NCI-H2081 (cell line): ENCODE measurements around the gene PTK6.

Experiments used
- DNase-seq, 2 experiments: peaks; one replicate each; lab custom pipeline; 2025; lab: John Stamatoyannopoulos, UW

Gene PTK6

GRCh38 chr20:63478346-63479302 lies 58.6 kb downstream of the PTK6 start:
- no peak for DNase-seq
